Measurements from ENCODE around the gene SELENOO. TPM values are rescaled to one million over a fixed set of nuclear protein-coding genes. Genes with fewer than 3 reads are reported as not detected.
A peak's percentile ranks its signal among the peaks of the same experiment; 100 is the strongest.

Gene SELENOO
- total and polyA plus RNA-seq, 2 experiments from 2014 or later: 31.6 to 37.7 TPM

GRCh38 chr22:50258361-50259292, 57.8 kb downstream of the SELENOO start:
- H3K27me3 ChIP-seq: peaks cover 6% of the 10 kb centered on the region
- H3K9me2 ChIP-seq (replicated peaks; ENCODE audit: insufficient read depth): no peaks in the 10 kb centered on the region
- no peaks in the 10 kb centered on the region for H3K9me3 ChIP-seq (ENCODE audit: low read depth)
- H3K36me3 ChIP-seq (replicated peaks; ENCODE audit: insufficient read depth, low read depth): no peaks in the 10 kb centered on the region
- no peak overlapping the region for H3K4me3 ChIP-seq
- DNase-seq (ENCODE audit: low spot score): no peak
- H3K4me1 ChIP-seq (ENCODE audit: insufficient read depth): no peaks in the 10 kb centered on the region
- no peak overlapping the region for H3K27ac ChIP-seq
- H4K20me1 ChIP-seq (ENCODE audit: insufficient read depth, poor library complexity, severe bottlenecking): no peaks in the 10 kb centered on the region
- no peak overlapping the region for H3K4me2 ChIP-seq
- H2AFZ ChIP-seq: no peak overlapping the region
- 91% methylated on average over 18 of the region's 24 CpGs for WGBS (ENCODE audit: low lambda C conversion rate, missing lambda C conversion rate)
- no peaks in the 10 kb centered on the region for H3K79me2 ChIP-seq
- no peak for TF ChIP-seq EZH2phosphoT487 (IDR thresholded peaks at IDR 0.05; ENCODE audit: low read depth, severe bottlenecking, unreplicated experiment)
- TF ChIP-seq CTCF (IDR thresholded peaks at IDR 0.05; ENCODE audit: poor library complexity): no peak

GRCh38 chr22:50259302-50259701, 58.5 kb downstream of the SELENOO start:
- 95% methylated on average over 14 of the region's 15 CpGs for WGBS (ENCODE audit: low lambda C conversion rate, missing lambda C conversion rate)
- Histone ChIP-seq H4K20me1 (ENCODE audit: insufficient read depth, poor library complexity, severe bottlenecking) (no peaks in the 10 kb centered on the region), H3K9me2 (replicated peaks; ENCODE audit: insufficient read depth) (no peaks in the 10 kb centered on the region), H3K27ac (no peak overlapping the region), H3K4me1 (ENCODE audit: insufficient read depth) (no peaks in the 10 kb centered on the region), H2AFZ (no peak overlapping the region), H3K9me3 (ENCODE audit: low read depth) (no peaks in the 10 kb centered on the region), H3K79me2 (no peaks in the 10 kb centered on the region), H3K36me3 (replicated peaks; ENCODE audit: insufficient read depth, low read depth) (no peaks in the 10 kb centered on the region), H3K4me3 (no peak overlapping the region), H3K27me3 (peaks cover 6% of the 10 kb centered on the region), H3K4me2 (no peak overlapping the region)
- TF ChIP-seq CTCF (IDR thresholded peaks at IDR 0.05; ENCODE audit: poor library complexity) (no peak), EZH2 (IDR thresholded peaks at IDR 0.05; ENCODE audit: borderline replicate concordance) (no peak), EZH2phosphoT487 (IDR thresholded peaks at IDR 0.05; ENCODE audit: low read depth, severe bottlenecking, unreplicated experiment) (no peak)
- DNase-seq (ENCODE audit: low spot score): no peak

- no peak overlapping the region for H3K27ac ChIP-seq
- 31% methylated on average over 8 of the region's 11 CpGs for WGBS (ENCODE audit: low lambda C conversion rate, missing lambda C conversion rate)
- DNase-seq (ENCODE audit: low spot score): no peak
Measured at GRCh38 chr22:50260434-50260800, 59.6 kb downstream of the SELENOO start.

More at GRCh38 chr22:50260434-50260800, 59.6 kb downstream of the SELENOO start:
- Histone ChIP-seq H3K36me3 (replicated peaks; ENCODE audit: insufficient read depth, low read depth) (no peaks in the 10 kb centered on the region), H3K27me3 (peaks cover 6% of the 10 kb centered on the region), H4K20me1 (ENCODE audit: insufficient read depth, poor library complexity, severe bottlenecking) (no peaks in the 10 kb centered on the region), H3K4me3 (peak overlapping the region; percentile 26), H3K4me1 (ENCODE audit: insufficient read depth) (no peaks in the 10 kb centered on the region), H3K9me2 (replicated peaks; ENCODE audit: insufficient read depth) (no peaks in the 10 kb centered on the region), H3K4me2 (peak overlapping the region; percentile 93), H3K9me3 (ENCODE audit: low read depth) (no peaks in the 10 kb centered on the region), H2AFZ (peak overlapping the region; percentile 19), H3K79me2 (no peaks in the 10 kb centered on the region)
- no peak for TF ChIP-seq CTCF (IDR thresholded peaks at IDR 0.05; ENCODE audit: poor library complexity)
- TF ChIP-seq EZH2 (IDR thresholded peaks at IDR 0.05; ENCODE audit: borderline replicate concordance): no peak
- no peak for TF ChIP-seq EZH2phosphoT487 (IDR thresholded peaks at IDR 0.05; ENCODE audit: low read depth, severe bottlenecking, unreplicated experiment)

Data from hepatocyte (in vitro differentiated cells).